Measurements from ENCODE around the gene CA12.
A peak's percentile ranks its signal among the peaks of the same experiment; 100 is the strongest.
"Not testable (repeated sequence)": the region's sequence is repeated elsewhere in the genome, so short reads cannot be mapped to it uniquely, and the experiment has no call there.

Gene CA12

DNA sequence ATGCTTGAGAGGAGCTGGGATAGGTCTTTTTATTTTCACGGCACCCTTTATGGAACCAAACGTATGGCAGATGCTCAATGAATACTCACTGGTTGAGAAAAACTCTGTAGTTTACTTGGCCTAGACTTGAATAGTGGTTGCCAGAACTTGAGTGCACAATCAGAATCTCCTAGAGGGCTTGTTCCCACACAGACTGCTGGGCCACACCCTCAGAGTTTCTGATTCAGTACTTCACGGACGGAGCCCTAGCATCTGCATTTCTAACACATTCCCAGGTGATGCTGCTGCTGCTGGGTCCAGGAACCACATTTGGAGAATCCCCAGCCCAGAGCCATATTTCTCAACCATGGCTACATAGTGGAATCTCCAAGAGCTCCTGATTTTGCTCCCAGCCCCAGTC lies 24.6 kb downstream of the CA12 start:
- DNase-seq = peak in 1 of 3 donors; percentile 36

DNA sequence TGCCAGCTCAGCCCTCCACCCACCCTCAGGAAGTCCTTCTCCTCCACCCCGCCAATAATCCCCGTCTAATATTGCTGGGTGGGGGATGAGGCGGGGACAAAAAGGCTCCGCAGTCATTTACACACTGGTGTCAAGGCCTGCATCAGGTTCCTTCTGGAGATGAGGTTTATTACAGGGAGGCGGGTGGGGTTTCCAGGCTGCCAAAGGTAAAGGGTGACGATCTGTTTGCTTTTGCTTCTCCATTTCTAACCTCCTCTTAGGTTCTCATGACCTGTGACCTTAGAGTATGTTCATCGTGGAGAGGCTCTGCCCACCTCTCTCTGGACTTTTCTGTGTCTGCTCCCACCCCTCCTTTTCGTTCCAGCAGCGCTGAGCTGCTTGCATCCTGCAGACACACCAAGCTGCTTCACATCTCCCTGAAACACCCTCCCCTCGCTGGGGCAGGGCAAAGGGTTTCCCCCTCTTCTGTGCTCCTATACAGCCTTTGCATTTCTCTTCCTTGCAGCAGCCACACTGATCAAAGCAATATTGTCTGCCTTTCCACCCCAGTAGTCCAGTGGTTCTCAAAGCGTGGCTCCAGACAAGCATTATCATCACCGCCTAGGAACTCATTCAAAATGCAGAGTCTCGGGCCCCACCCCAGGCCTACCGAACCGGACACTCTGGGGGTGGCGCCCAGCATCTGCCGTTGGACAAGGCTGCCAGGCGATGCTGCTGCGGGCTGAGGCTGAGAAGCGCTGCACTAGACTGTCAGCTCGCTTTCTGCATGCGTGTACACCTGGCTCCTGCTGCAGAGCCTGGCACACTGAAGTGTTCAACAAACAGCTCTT lies 26.6 kb downstream of the CA12 start:
- DNase-seq = no peak

DNA sequence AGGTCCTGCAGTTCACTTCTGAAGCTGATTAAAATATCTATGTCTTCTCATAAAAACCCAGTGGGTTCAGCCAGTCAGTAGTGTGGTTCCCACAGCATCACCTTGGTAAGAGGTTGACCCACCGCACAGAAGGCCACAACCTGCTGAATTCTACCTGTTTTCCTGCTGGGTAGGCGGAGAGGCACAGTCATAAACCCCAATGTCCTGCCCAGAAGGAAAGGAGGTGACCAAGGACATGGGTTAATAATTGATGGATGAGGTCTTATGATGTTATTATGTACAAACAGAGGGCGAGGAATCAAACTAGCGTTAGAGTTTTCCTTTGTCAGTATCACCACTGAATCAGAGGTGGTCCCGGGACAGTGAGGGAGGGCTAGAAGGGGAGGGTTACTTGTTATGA lies 27.8 kb downstream of the CA12 start:
- DNase-seq = no peak

DNA sequence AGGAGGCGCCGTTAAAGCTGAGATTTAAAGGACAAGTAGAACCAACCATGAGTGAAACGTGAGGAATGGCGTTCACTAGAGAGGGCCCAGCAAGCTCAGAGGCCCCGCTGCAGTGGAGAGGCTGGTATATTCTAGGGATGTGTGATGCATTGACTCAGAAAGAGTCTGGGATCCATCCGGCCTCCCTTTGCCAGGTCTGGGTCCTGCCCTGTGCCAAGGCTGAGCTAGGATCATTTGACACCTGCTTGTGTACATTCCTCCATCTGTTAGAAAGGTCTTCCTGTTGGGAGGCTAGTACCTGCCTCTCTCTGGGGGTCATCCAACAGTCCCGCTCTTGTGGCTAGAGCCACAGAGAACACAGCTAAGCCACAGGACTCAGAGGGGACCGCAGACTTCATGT lies 28.4 kb downstream of the CA12 start:
- no peak for DNase-seq

DNA sequence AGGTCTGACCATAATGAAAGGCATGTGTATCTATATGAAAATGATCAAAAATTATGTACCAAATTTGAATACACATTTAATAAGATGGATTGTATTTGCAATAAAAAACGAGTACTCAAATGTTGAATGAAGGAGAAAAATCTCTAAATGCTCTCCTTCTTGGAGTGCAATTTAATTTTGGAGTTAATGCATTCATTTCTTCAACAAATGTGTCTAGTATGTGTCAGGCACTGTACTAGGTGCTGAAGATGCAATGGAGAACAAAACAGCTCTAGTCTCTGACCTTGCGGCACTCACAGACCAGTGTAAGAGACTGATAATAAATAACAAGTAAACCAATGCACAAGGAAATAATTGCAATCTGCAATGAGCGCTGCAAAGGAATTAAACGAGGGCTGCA lies 28.8 kb downstream of the CA12 start:
- DNase-seq = no peak

DNA sequence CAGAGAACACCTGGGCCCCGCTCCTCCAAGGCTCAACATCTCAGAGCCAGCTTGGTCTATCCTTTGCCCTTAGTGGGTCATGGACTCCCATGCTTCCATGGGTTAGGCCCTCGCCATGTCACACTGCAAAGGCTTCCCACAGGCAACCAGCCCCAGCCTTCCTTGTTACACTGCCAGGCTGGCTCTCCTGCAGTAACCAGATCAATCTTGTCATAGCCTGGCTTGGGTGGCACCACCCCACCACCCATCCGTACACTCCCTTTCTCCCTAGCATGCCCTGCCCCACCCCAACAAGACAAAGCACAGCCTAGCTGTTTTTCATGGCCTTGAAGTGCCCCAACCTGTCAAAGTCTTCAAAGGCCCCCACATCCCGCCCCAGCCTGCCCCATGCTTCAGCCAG lies 30.5 kb downstream of the CA12 start:
- DNase-seq = no peak

DNA sequence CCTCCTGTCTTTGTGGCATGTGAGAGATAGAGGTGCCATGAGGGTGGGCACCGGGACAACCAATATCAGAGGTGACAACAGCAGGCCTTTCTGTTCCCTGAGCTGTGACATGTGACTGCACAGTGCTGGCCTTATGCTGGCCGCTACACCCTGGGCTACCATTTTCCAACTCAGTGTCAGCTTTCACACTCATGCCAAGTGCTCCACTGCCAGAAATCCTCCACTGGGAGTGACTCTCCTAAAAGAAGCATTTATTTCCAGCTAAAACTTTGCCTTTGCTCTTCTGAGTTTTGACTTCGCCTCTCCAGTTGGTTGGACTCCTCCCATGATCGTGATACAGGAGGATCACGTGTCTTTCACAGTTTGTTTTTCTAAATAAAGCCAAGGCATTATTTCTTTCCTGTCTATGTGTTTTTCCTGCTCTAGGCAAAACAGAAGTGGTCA lies 31.4 kb downstream of the CA12 start:
- no peak for DNase-seq

DNA sequence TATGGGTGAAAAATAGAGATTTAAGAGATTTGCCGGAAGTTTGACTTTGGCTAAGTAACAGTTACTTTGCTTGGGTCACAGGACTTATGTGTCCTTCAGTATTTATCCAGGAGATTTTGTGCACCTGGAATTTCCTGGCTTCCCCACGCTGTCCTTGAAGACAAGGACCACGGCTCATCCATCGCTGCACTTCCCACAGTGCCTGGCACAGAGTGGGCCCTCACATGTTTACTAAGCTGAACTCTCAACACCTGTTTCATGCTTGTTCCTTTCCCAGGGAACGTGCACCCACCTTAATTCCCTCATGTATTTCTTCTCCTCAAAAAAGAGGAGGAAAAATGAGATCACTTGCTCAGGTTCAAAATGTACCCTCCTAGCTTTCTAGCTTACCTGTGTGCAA lies 32.0 kb downstream of the CA12 start:
- no peak for DNase-seq

DNA sequence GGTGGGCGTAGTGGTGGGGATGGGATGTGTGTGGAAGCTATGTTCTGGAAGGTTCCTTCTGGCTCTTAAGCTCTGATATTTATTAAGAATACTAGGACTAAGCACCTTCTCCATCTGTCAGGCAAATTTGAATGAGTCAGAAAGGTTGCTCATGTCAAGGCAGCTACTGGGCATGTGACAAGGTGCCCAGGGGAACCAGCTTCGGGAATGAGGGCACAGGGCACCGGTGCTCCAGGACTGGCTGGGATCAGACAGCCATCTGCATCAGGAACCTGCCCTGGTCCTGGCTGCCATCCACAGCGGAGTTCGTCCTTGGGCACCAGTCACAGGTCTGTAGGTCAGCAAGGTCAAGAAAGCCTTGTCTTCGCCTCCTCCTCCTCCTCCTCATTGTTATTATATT lies 32.5 kb downstream of the CA12 start:
- peak; percentile 13 to 30 (median 29) for DNase-seq

DNA sequence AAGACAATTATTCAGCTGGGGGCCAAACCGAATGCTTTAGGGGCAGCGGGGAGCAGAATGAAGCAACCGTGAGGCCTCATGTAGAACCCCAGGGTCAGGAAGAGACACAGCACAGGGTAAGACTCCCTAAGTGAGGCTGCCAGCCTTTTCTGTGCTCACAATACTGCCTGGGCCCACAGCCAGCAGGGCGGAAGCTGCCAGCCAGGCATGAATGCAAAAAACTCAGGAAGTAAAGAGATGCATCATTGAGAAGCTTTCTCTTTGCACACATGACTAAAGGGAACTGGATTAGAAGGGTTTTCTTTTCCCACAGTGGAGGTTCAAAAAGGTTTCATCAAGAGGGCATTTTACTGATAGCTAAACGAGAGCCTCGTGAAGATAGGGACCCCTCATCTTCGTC lies 33.3 kb downstream of the CA12 start:
- peak; percentile 73 to 85 (median 78) for DNase-seq

DNA sequence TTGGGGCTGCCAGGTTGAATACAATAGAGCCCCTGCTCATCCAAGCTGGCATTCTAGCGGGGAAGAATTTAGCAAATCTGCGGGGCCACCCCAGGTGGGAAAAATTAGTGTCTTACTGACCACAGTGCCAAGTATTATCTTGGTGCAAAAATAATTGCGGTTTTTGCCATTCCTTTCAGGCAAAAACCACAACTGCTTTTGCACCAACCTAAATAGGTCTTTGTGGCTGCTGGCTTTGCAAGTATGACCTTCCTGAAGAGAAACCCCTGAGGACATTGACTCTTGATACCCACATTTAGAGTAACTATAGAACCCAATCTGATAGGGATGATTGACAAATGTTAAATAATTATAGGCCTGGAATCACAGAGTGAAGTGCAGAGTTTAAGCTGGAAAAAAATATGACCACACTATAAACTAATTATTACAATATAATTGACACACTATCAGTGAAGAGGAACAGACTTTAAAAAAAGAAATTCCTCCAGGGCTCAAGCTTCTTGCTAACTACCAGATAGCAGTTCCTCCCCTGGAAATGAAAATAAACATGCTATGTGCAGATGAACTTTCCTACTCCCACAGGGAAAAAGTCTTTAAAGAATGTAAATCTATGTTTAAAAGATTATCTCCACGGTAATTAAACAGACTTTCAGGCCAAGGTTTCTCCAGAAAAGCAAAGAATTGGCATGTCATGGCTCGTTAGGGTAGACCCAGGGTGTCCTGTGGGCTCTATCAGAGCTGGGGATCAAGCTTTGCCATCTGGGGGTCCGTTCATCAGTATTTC lies 34.4 kb downstream of the CA12 start:
- no peak for DNase-seq

DNA sequence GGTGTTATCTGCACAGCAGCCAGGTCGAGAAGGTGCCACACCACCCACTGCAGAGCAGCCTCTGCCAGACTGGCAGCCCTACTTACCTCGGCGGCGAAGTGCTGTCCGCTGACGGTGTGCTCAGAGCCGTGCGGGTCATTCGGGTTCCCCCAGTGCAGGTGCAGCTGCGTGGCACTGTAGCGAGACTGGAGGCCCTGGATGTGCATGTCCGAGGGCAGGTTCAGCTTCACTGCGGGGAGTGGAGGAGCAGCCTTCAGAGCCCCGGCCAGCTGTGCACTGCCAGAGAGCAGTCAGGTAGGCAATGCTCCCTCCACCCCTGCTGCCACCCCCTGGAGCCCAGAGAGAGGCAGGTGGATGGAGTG lies 36.3 kb downstream of the CA12 start:
- no peak for DNase-seq

DNA sequence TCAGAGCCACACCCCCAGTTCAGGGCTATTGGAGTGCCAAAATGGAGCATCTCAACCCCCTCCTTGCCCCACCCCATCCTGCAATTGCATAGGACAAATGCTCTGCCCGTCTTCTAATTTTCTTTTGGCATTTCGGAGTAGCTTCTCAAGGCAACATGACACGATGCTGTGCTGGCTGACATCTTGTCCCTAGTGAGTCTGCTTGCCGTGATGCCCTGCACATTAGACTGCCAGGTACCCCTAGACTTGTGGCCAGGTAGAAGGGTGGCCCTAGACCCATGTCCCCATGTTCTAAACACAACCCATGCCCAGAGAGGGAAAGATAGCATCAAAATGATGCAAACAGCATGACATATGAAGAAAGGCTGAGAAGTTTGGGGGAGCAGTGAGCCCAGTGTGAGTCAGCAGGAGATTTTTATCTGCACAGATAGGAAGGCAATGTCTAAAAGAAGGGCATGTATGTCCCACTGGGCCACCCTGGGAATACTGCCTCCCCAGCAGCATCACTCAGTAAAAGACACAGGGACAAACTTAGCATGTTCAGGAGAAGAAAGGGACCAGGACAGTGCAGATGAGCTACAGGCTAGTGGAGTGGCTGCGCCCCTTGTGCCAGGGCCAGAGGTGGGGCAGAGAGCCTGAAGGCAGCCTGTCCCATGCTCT lies 36.8 kb downstream of the CA12 start:
- no peak for DNase-seq

DNA sequence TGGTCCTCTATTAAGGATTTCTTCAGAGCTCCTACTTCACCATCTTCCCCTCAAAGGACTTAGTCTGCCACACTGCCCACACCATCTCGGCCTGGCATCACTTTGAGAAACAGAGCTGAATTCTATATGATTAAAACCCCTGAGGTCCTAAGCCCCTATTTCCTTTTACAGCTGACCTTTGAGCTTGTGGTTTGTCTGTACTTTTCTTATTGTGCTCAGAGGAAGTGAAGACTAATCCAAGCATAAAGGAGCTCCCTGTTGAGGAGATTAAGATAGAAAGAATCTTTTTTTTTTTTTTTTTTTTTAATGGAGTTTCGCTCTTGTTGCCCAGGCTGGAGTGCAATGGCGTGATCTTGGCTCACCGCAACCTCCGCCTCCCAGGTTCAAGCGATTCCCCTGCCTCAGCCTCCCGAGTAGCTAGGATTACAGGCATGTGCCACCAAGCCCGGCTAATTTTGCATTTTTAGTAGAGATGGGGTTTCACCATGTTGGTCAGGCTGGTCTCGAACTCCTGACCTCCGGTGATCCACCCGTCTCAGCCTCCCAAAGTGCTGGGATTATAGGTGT lies 38.6 kb downstream of the CA12 start:
- not testable (repeated sequence) for DNase-seq

DNA sequence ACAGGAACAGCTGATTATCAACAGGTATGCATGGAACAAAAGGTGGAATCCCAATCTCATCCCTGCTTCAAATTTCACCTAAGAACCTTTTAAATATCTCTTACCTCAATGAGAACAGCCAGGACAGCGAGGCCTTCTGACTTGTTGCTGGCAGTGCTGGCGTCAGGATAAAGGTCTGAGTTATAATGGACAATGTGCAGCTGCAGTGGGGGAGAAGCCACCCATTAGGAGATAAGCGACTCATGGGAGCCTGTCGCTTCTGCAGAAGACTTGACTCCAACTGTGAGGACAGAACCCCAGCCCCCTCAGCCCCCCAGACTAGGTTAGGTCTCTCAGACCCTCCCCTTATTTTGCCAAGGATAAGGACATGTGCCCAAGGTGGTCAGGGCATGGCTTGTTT lies 39.7 kb downstream of the CA12 start:
- no peak for DNase-seq

DNA sequence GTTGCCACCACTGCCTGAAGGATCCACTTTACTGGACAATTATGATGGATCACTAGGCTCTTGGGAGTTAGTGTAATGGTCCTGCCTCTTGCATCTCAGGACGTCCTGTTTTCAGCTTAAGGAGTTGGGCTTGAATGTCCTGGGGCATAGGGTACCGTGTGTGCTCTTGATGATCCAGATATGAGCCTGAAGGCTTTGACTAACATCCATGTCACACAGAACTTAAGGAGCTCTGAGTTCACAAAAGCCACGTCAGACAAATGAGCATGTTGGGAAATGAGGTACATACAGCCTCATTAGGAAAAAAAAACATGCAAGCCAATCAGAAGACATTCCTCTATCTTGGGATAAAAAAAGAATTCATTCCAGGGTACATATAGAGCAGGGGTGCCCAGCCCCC lies 40.8 kb downstream of the CA12 start:
- DNase-seq = no peak

DNA sequence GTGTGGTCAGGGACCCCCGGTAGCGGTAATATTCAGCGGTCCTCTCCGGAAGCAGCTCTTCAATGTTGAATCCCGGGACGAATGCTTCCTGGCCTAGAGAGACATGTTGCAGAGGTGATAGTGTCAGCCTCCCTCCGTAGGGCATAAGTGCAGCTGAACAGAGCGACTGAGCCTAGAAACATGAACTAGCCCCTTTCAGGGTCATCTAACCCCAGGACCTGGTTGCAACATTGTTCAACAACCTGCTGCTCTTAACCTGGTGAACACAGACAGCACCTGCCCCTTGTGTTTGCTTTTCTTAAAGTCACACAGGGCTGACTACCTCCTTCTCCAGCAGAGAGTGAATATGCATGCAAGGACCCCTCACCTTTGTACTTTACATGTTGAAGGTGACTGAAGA lies 41.3 kb downstream of the CA12 start:
- DNase-seq = no peak

DNA sequence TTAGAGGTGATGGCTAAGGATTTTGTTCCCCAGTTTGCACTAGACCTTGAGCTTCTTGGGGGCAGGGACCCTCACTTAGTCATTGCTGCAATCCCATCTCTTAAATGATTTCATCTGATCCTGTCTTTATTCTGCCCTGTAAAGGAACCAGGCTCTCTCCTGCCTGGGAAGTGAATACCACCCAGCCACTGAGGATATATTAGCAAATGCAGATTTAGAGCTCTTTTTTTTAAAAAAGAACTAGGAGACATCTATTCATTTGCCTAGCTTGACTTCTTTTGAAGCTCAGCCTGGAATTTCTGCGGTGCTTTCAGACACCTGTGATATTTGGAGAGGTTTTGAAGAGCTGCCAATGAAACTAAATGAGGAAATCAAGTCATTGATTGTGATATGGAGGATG lies 41.8 kb downstream of the CA12 start:
- DNase-seq = no peak

DNA sequence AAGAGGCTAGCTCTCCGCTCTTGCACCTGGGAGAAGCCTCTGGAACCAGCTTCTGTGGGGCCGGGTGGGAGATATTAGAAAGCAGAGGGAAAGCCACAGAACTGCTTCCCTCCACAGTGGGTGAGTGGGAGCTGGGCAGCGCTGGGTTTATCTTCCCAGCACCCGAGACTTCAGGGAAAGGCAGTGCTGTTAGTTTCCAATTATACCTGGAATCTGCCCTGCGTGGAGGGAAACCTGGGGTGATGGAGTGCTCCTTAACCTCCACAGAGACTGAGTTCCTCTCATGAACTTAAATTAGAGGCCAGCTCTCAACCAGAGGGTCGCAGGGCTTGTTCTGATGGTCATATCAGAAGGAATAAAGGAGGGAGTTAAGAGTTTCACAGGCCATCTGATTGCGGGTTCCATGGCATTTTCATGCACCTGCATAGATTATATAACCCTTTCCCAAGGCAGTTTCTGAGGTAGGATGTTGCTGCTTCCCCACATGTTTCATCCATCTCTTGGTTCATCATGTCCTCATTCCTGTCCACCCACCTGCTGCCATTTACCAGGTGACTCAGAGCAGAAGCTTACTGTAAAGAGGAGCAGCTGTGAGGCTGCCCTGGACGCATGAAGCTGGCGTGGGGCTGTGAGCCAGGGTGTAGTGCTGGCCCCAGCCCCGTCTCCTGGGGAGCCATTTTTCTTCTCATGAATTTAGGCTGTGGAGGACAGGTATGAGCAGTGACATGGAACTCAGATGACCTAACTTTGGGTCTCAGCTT lies 42.5 kb downstream of the CA12 start:
- no peak for DNase-seq

DNA sequence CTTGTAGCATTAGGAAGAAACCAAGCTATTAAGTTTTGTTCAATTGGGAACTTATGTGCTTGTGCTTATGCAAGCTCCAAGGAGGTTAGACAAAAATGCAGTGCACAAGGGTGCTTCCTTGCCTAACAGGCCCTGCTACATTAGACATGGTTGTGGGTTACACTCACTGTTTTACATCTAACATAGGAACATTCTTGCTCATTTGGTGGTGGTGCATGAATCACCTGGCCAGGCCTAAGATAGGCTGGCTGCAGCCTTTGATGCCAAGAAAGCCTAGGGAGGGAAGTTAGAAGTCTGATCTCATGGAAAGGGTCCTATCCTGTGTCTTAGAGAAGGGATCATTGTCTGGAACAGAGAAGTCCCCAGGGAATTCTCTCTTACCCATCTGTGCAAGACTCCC lies 43.5 kb downstream of the CA12 start:
- no peak for DNase-seq

DNA sequence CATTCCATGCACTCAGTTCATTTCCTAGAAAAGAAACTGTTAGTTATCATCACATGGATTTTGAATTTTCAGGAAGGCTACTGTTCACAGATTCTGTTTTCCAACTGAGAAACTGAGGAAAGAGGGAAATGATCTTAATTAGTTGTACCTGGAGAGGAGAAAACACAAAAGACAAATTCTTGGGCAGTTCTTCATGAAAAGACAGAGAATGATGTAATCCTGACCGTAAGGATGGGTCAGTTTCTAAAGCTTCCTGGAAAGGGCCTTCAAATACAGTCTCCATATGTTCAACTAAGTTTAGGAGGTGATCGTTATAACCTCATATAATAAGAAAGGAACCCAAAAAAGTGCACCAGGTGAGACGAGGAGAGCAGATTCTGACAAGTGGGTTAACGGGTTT lies 44.6 kb downstream of the CA12 start:
- no peak for DNase-seq

DNA sequence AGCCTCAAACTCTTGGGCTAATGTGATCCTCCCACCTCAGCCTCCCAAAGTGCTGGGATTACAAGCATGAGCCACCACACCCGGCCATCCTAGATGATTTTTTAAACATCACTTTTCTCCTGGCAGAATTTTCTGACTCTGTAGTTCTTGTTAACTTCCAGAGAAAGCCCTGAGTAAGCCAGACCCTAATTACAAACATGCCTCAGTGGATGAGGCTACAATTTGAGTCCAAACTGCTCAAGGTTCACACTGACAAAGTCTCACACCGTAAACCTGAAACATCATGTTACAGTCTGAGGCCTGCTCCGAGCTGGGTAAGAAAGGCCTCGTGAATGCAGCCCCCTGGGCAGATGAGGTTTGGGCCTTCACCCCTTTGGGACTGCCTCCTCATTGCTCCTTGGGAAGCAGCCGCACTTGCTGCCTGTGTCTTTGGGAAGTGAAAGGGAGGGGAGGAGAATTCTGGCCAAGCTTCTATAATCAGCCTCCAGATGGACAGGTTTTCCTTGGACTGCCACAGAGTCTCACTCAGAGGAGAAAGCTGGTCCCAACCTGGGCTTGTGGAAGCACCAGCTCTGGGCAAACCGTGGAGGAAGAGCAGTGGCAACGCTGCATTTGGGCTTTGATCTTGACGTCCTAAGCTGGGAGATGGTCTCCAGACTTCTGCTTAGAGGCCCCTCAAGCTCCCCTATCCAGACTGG lies 46.0 kb downstream of the CA12 start:
- no peak for DNase-seq
